GM12878 (cell line): ENCODE results near the gene SHISA9. TPM values are rescaled to one million over a fixed set of nuclear protein-coding genes. Genes with fewer than 3 reads are reported as not detected.

Source experiments
- ATAC-seq: fragments of 200-7000 bp; cut with Tn5 transposase; 3 replicates; pipeline ENCODE4 v1.9.1; 2020; ENCODE audit warnings: mild to moderate bottlenecking, moderate library complexity
- BruUV-seq: library from RNA; stranded (reverse); fragments of 400-500 nt; replicated peaks from 2 replicates; lab custom pipeline; 2021; lab: Mats Ljungman, UMichigan
- CTCF ChIA-PET: fragments of 300-600 bp; sonication (Branson Sonifier 250); formaldehyde crosslinking; extraction: SDS; loops from one replicate; lab custom pipeline; 2021; ENCODE audit warnings: inconsistent platforms; lab: Yijun Ruan, JAX
- POLR2A ChIA-PET: fragments of 350-600 bp; formaldehyde crosslinking; extraction: SDS; loops from one replicate; lab custom pipeline; 2021; ENCODE audit warnings: inconsistent platforms; lab: Charles Lee
- RAD21 ChIA-PET: fragments of 300-600 bp; sonication (Branson Sonifier 250); formaldehyde crosslinking; loops from one replicate; lab custom pipeline; 2023; ENCODE audit warnings: antibody characterized with exemption; ENCODE audit not compliant: unreplicated experiment; lab: Charles Lee
- SMC1A ChIA-PET: fragments of 300-600 bp; sonication (Branson Sonifier 250); formaldehyde crosslinking; loops from one replicate; lab custom pipeline; 2023; ENCODE audit not compliant: unreplicated experiment, uncharacterized antibody; lab: Charles Lee
- DNase-seq: peaks from one replicate; pipeline ENCODE4 v3.0.0-alpha.2; 2011; ENCODE audit warnings: low read depth, low spot score
- FAIRE-seq: peaks from 3 replicates; lab custom pipeline; 2011; peaks lifted over from hg19 to GRCh38; lab: Jason Lieb, UNC
- H2AFZ ChIP-seq: 2 replicates; pipeline ENCODE4 v1.6.0; 2011; ENCODE audit warnings: low read depth, low read length, control low read depth; ENCODE audit not compliant: control insufficient read depth
- H3K27ac ChIP-seq: 2 replicates; pipeline ENCODE4 v1.5.1; 2011; ENCODE audit warnings: control low read depth; ENCODE audit not compliant: control insufficient read depth, insufficient read depth
- H3K27me3 ChIP-seq, 2 experiments: replicated peaks in 1 of 2; 2 replicates each; pipeline versions ENCODE4 v1.6.0 to v1.6.1; 2011; ENCODE audit warnings: low read length in 1 of 2; ENCODE audit not compliant: control insufficient read depth in 2 of 2, insufficient read depth in 2 of 2
- H3K36me3 ChIP-seq, 2 experiments: 2 replicates each; pipeline ENCODE4 v1.5.1; 2011; ENCODE audit warnings: low read length in 1 of 2; ENCODE audit not compliant: control insufficient read depth in 2 of 2, insufficient read depth in 2 of 2
- H3K4me1 ChIP-seq: 2 replicates; pipeline ENCODE4 v1.6.1; 2011; ENCODE audit warnings: mild to moderate bottlenecking, low read length, moderate library complexity, mixed read lengths; ENCODE audit not compliant: control insufficient read depth, insufficient read depth
- H3K4me2 ChIP-seq: 2 replicates; pipeline ENCODE4 v1.6.0; 2011; ENCODE audit warnings: control low read depth; ENCODE audit not compliant: control insufficient read depth, insufficient read depth
- H3K4me3 ChIP-seq: fragments of 200-600 bp; sonication (generic); 2 replicates; pipeline ENCODE4 v1.5.1; 2016
- H3K79me2 ChIP-seq: 2 replicates; pipeline ENCODE4 v1.6.0; 2011; ENCODE audit warnings: low read length; ENCODE audit not compliant: control insufficient read depth, insufficient read depth
- H3K9ac ChIP-seq: 2 replicates; pipeline ENCODE4 v1.8.0; 2011; ENCODE audit warnings: low read length, control low read depth, mixed read lengths; ENCODE audit not compliant: control insufficient read depth, insufficient read depth
- H3K9me3 ChIP-seq: replicated peaks from 3 replicates; pipeline ENCODE4 v1.5.1; 2011; ENCODE audit warnings: mild to moderate bottlenecking, low read length; ENCODE audit not compliant: control insufficient read depth, insufficient read depth
- H4K20me1 ChIP-seq: 2 replicates; pipeline ENCODE4 v1.6.0; 2011; ENCODE audit not compliant: control insufficient read depth, insufficient read depth
- ATF7 ChIP-seq: fragments of 450-650 bp; IDR thresholded peaks from 2 replicates; pipeline ENCODE4 v1.6.1; 2016; ENCODE audit warnings: low read depth, mild to moderate bottlenecking
- CUX1 ChIP-seq: IDR thresholded peaks from 2 replicates; pipeline ENCODE4 v1.6.1; 2012; ENCODE audit warnings: improper control_type of control experiment, low read depth, low read length; ENCODE audit not compliant: insufficient replicate concordance
- GABPA ChIP-seq: IDR thresholded peaks from 2 replicates; pipeline ENCODE4 v1.6.1; 2014; ENCODE audit warnings: antibody characterized with exemption, low read depth, mild to moderate bottlenecking, inconsistent platforms
- TCF3 ChIP-seq: IDR thresholded peaks from 2 replicates; pipeline ENCODE4 v1.6.1; 2012; ENCODE audit warnings: low read depth, mild to moderate bottlenecking, low read length, borderline replicate concordance; ENCODE audit not compliant: insufficient read depth
- WRNIP1 ChIP-seq: IDR thresholded peaks from 2 replicates; pipeline ENCODE4 v1.6.1; 2011; ENCODE audit warnings: low read depth, low read length, improper control_type of control experiment, borderline replicate concordance
- ZBED1 ChIP-seq: IDR thresholded peaks from 2 replicates; pipeline ENCODE4 v1.6.1; 2016; ENCODE audit warnings: borderline replicate concordance
- WGBS: methylation state at CpG from one replicate; pipeline ENCODE4 v1.1.6; 2016; ENCODE audit warnings: low lambda C conversion rate; ENCODE audit not compliant: insufficient replicate concordance, insufficient coverage; ENCODE audit errors: missing lambda C conversion rate; 5-methylcytosine and 5-hydroxymethylcytosine counted together
- in situ Hi-C: fragments of 300-500 bp; cut with MboI; formaldehyde crosslinking; loops from 9 replicates; pipeline ENCODE4 v1.14.3; 2018; ENCODE audit warnings: mixed read lengths
- intact Hi-C: fragments of 100-400 bp; cut with micrococcal nuclease; formaldehyde crosslinking; loops from one replicate; pipeline ENCODE4 v1.14.2; 2022; ENCODE audit not compliant: unreplicated experiment
- polyA plus RNA-seq, 11 experiments: library from polyadenylated mRNA; depleted of rRNA in 4 of 11; unstranded in 6 of 11; stranded (reverse) in 5 of 11; fragments of >200 nt; fragmentation: Nextera tagmentation in 4 of 11; fragmentation: Illumina TruSeq in 1 of 11; extraction: Ambion mirVana in 4 of 11; extraction: Trizol in 1 of 11; gene quantifications; 1 replicate in 1 of 11; 2 replicates in 10 of 11; pipeline versions ENCODE4 v1.2.1 to v1.2.3, GENCODE V29; 2011 to 2016; ENCODE audit warnings: inconsistent platforms in 2 of 11, missing spikeins in 2 of 11, low read depth in 1 of 11
- total RNA-seq, 4 experiments: library from RNA; depleted of rRNA in 3 of 4; stranded (reverse); fragments of >200 nt in 3 of 4; fragmentation: Illumina TruSeq in 1 of 4; extraction: Trizol in 1 of 4; gene quantifications; 2 replicates each; pipeline versions ENCODE4 v1.2.1 to v1.2.3, GENCODE V29; 2013 to 2021

The SHISA9 gene
- total and polyA plus RNA-seq, 10 of the 15 experiments (the other 5 are each of a cell fraction or from before 2014, with no cell fraction given) = 0.03 to 25.5 (median 0.07) TPM

GRCh38 chr16:13150181-13150885 lies 248.9 kb downstream of the SHISA9 start:
- 19% methylated on average over 4 of the region's 4 CpGs for WGBS

More at GRCh38 chr16:13150181-13150885, 248.9 kb downstream of the SHISA9 start:
- ChIA-PET CTCF (no interaction called here), RAD21 (interaction anchor here (0.9 to 1.4 kb wide), 4 partner anchors 19 to 93 kb away, joined by 3 to 5 read pairs (median 3); no protein-coding TSS in a partner anchor), SMC1A (interaction anchor here (0.7 to 2.9 kb wide), 5 partner anchors 9 to 370 kb away, joined by 3 to 8 read pairs (median 3); no protein-coding TSS in a partner anchor), POLR2A (interaction anchor here (0.6 kb wide), 2 partner anchors 28 to 280 kb away, joined by 3 to 4 read pairs; no protein-coding TSS in a partner anchor)
- Histone ChIP-seq H3K4me1 (no peaks in the 10 kb centered on the region), H3K79me2 (no peaks in the 10 kb centered on the region), H3K36me3 (no peaks in the 10 kb centered on the region), H4K20me1 (no peaks in the 10 kb centered on the region), H3K4me3 (no peak overlapping the region), H3K9me3 (no peaks in the 10 kb centered on the region), H3K27me3 (no peaks in the 10 kb centered on the region), H3K27ac (no peak overlapping the region), H3K9ac (no peak overlapping the region), H2AFZ (no peak overlapping the region), H3K4me2 (no peak overlapping the region)
- intact Hi-C loops (no loop called here), in situ Hi-C loops (no loop called here)
- no TSS peak for BruUV-seq
- no peak for TF ChIP-seq ATF7
- no peak for TF ChIP-seq WRNIP1
- TF ChIP-seq TCF3 = no peak
- no peak for TF ChIP-seq CUX1
- no peak for TF ChIP-seq GABPA
- no peak for TF ChIP-seq ZBED1
- no peak for DNase-seq
- no peak for ATAC-seq
- no peak for FAIRE-seq
